Lower lobe of right lung (tissue), 2 donors: ENCODE data around the gene ZNF655. TPM values are rescaled to one million over a fixed set of nuclear protein-coding genes. Genes with fewer than 3 reads are reported as not detected.
"Not testable (repeated sequence)": the region's sequence is repeated elsewhere in the genome, so short reads cannot be mapped to it uniquely, and the experiment has no call there.

Experiments used
- ATAC-seq, 2 donors: fragments of 200-7000 bp; cut with Tn5 transposase; one replicate each; pipeline ENCODE4 v1.9.1; 2020 to 2022; ENCODE audit warnings: mild to moderate bottlenecking in 2 of 2, moderate library complexity in 2 of 2
- DNase-seq: peaks from one replicate; pipeline ENCODE4 v3.0.0-alpha.2; 2020
- H3K27ac ChIP-seq: fragments of 200-600 bp; one replicate; pipeline ENCODE4 v1.8.0; 2022
- H3K27me3 ChIP-seq: fragments of 200-600 bp; one replicate; pipeline ENCODE4 v1.8.0; 2022; ENCODE audit warnings: low read depth
- H3K36me3 ChIP-seq: fragments of 200-600 bp; one replicate; pipeline ENCODE4 v1.8.0; 2022; ENCODE audit warnings: mild to moderate bottlenecking
- H3K4me1 ChIP-seq: fragments of 200-600 bp; one replicate; pipeline ENCODE4 v1.8.0; 2022
- H3K4me3 ChIP-seq: fragments of 200-600 bp; one replicate; pipeline ENCODE4 v1.8.0; 2022; ENCODE audit warnings: mild to moderate bottlenecking
- H3K9me3 ChIP-seq: fragments of 200-600 bp; one replicate; pipeline ENCODE4 v1.8.0; 2022
- CTCF ChIP-seq: fragments of 200-600 bp; IDR thresholded peaks from one replicate; pipeline ENCODE4 v1.8.0; 2022; ENCODE audit warnings: antibody characterized with exemption, mild to moderate bottlenecking
- intact Hi-C: fragments of 100-400 bp; cut with DNase I; formaldehyde crosslinking; loops from one replicate; pipeline ENCODE4 v1.11.0; 2022
- total RNA-seq: library from RNA; stranded (reverse); fragmentation: NEBNext Ultra II Directional; extraction: Animal tissue kit (Norgen Biotek cat#: 25700); gene quantifications from one replicate; pipeline ENCODE4 v1.2.1, GENCODE V29; 2021
- donor health status: DM: no; HTN: yes; CAD: no; lungs with severe emphysema.

ZNF655 gene
- total RNA-seq, 1 donor from 2014 or later: 71.6 TPM

- DNase-seq (no peak), ATAC-seq (peak in 1 of 2 donors; percentile 35)
- TF ChIP-seq CTCF: no peak
- H3K36me3 ChIP-seq: peaks cover 10% of the 10 kb centered on the region
- no peaks in the 10 kb centered on the region for H3K4me1 ChIP-seq
- no peak overlapping the region for H3K4me3 ChIP-seq
- no peaks in the 10 kb centered on the region for H3K27me3 ChIP-seq
- H3K9me3 ChIP-seq: peaks cover 35% of the 10 kb centered on the region
- no peak overlapping the region for H3K27ac ChIP-seq
- intact Hi-C loops: loop anchor here (10.0 kb wide), 1 partner anchor 58 kb away; no protein-coding TSS in a partner anchor
Measured at GRCh38 chr7:99543081-99543671, 15.3 kb upstream of the ZNF655 start.

GRCh38 chr7:99543916-99544315, 14.5 kb upstream of the ZNF655 start:
- Histone ChIP-seq H3K4me1 (no peaks in the 10 kb centered on the region), H3K4me3 (no peak overlapping the region), H3K27me3 (no peaks in the 10 kb centered on the region), H3K9me3 (peaks cover 30% of the 10 kb centered on the region), H3K36me3 (peaks cover 14% of the 10 kb centered on the region), H3K27ac (no peak overlapping the region)
- no peak for DNase-seq
- intact Hi-C loops: loop anchor here (10.0 kb wide), 1 partner anchor 59 kb away; no protein-coding TSS in a partner anchor
- no peak for TF ChIP-seq CTCF
- ATAC-seq: no peak

- intact Hi-C loops: loop anchor here (10.0 kb wide), 1 partner anchor 61 kb away; no protein-coding TSS in a partner anchor
- not testable (repeated sequence) for DNase-seq, H3K27me3 ChIP-seq, H3K4me1 ChIP-seq, H3K27ac ChIP-seq, H3K4me3 ChIP-seq, ATAC-seq
- Histone ChIP-seq H3K36me3 (peaks cover 14% of the 10 kb centered on the region), H3K9me3 (peaks cover 20% of the 10 kb centered on the region)
Measured at GRCh38 chr7:99545308-99545707, 13.1 kb upstream of the ZNF655 start.

- intact Hi-C loops: loop anchor here (10.0 kb wide), 1 partner anchor 65 kb away; no protein-coding TSS in a partner anchor
Measured at GRCh38 chr7:99549545-99549944, 8.9 kb upstream of the ZNF655 start.

GRCh38 chr7:99551334-99551733, 7.1 kb upstream of the ZNF655 start:
- H3K9me3 ChIP-seq: no peaks in the 10 kb centered on the region
- peak overlapping the region; percentile 85 for H3K27ac ChIP-seq
- peak; percentile 35 to 46 for ATAC-seq
- H3K4me3 ChIP-seq: peak overlapping the region; percentile 76
- intact Hi-C loops: no loop called here
- no peak for DNase-seq
- no peaks in the 10 kb centered on the region for H3K27me3 ChIP-seq
- peaks cover 27% of the 10 kb centered on the region for H3K36me3 ChIP-seq
- no peak for TF ChIP-seq CTCF
- peaks cover 19% of the 10 kb centered on the region for H3K4me1 ChIP-seq

More at GRCh38 chr7:99549545-99549944, 8.9 kb upstream of the ZNF655 start:
- H3K4me3 ChIP-seq, H3K27ac ChIP-seq, ATAC-seq, DNase-seq, H3K9me3 ChIP-seq, H3K27me3 ChIP-seq: not testable (repeated sequence)
- H3K36me3 ChIP-seq: peaks cover 19% of the 10 kb centered on the region
- H3K4me1 ChIP-seq: peaks cover 16% of the 10 kb centered on the region

- Histone ChIP-seq H3K9me3 (no peaks in the 10 kb centered on the region), H3K4me1 (peaks cover 25% of the 10 kb centered on the region), H3K36me3 (peaks cover 33% of the 10 kb centered on the region), H3K27me3 (no peaks in the 10 kb centered on the region), H3K4me3 (peak within 1 kb of the TSS; percentile 76), H3K27ac (peak within 1 kb of the TSS; percentile 85)
- no peak for TF ChIP-seq CTCF
- peak; percentile 92 for DNase-seq
- ATAC-seq: peak; percentile 96 to 100
- intact Hi-C loops: no loop called here
Measured at GRCh38 chr7:99551767-99552463, 6.5 kb upstream of the ZNF655 start, which contains the start of gene FAM200A. Gene FAM200A (minus strand): TSS chr7:99552114. CDS start chr7:99548407, 3,707 bp downstream.
